ENCODE results near the gene ZNF219. TPM values are rescaled to one million over a fixed set of nuclear protein-coding genes. Genes with fewer than 3 reads are reported as not detected.

Gene ZNF219
- total and polyA plus RNA-seq, 2 of the 13 experiments (the other 11 are each of a cell fraction or from before 2014, with no cell fraction given) = 34.5 to 36.6 TPM

- TF ChIP-seq, protein P1, sequence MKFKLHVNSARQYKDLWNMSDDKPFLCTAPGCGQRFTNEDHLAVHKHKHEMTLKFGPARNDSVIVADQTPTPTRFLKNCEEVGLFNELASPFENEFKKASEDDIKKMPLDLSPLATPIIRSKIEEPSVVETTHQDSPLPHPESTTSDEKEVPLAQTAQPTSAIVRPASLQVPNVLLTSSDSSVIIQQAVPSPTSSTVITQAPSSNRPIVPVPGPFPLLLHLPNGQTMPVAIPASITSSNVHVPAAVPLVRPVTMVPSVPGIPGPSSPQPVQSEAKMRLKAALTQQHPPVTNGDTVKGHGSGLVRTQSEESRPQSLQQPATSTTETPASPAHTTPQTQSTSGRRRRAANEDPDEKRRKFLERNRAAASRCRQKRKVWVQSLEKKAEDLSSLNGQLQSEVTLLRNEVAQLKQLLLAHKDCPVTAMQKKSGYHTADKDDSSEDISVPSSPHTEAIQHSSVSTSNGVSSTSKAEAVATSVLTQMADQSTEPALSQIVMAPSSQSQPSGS (CRISPR knock-in tag; IDR thresholded peaks at IDR 0.05) = peak; percentile 48; the same call in 1 of the 2 replicates
- TF ChIP-seq, protein P2, sequence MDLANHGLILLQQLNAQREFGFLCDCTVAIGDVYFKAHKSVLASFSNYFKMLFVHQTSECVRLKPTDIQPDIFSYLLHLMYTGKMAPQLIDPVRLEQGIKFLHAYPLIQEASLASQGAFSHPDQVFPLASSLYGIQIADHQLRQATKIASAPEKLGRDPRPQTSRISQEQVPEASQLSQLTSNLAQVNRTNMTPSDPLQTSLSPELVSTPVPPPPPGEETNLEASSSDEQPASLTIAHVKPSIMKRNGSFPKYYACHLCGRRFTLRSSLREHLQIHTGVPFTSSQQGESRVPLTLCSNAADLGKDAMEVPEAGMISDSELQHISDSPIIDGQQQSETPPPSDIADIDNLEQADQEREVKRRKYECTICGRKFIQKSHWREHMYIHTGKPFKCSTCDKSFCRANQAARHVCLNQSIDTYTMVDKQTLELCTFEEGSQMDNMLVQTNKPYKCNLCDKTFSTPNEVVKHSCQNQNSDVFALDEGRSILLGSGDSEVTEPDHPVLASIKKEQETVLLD (CRISPR knock-in tag; IDR thresholded peaks at IDR 0.05; ENCODE audit: low read depth) = no peak
- no peak for TF ChIP-seq ZNF503 (CRISPR knock-in tag; IDR thresholded peaks at IDR 0.05)
- 0 out of 2 replicates have a peak, but pooled peaks have one; percentile 30 for TF ChIP-seq THAP11 (CRISPR knock-in tag; IDR thresholded peaks at IDR 0.05)
- peak; percentile 70; the same call in 1 of the 2 replicates for TF ChIP-seq ZNF33B (CRISPR knock-in tag; IDR thresholded peaks at IDR 0.05)
- no peak for TF ChIP-seq THAP8 (CRISPR knock-in tag; IDR thresholded peaks at IDR 0.05; ENCODE audit: borderline replicate concordance)
- TF ChIP-seq GFI1 (CRISPR knock-in tag; IDR thresholded peaks at IDR 0.05; ENCODE audit: borderline replicate concordance) = no peak
- no peak for TF ChIP-seq ZNF589 (CRISPR knock-in tag; conservative IDR thresholded peaks at IDR 0.05)
- TF ChIP-seq ZNF607 (CRISPR knock-in tag; IDR thresholded peaks at IDR 0.05; ENCODE audit: borderline replicate concordance) = peak; percentile 48; the same call in 1 of the 2 replicates
- no peak for TF ChIP-seq ONECUT2 (CRISPR knock-in tag; IDR thresholded peaks at IDR 0.05)
- 0 out of 2 replicates have a peak, but pooled peaks have one; percentile 38 for TF ChIP-seq SMAD1 (CRISPR knock-in tag; IDR thresholded peaks at IDR 0.05; ENCODE audit: borderline replicate concordance, low read depth)
- TF ChIP-seq ZFP91 (CRISPR knock-in tag; IDR thresholded peaks at IDR 0.05; ENCODE audit: borderline replicate concordance) = no peak
- TF ChIP-seq GTF3A (CRISPR knock-in tag; conservative IDR thresholded peaks at IDR 0.05) = no peak
- TF ChIP-seq ZNF33A (CRISPR knock-in tag; IDR thresholded peaks at IDR 0.05; ENCODE audit: borderline replicate concordance) = no peak
- no peak for TF ChIP-seq KDM3A (CRISPR knock-in tag; IDR thresholded peaks at IDR 0.05; ENCODE audit: low read depth)
- peak; percentile 27; the same call in 1 of the 2 replicates for TF ChIP-seq GATAD2A (CRISPR knock-in tag; IDR thresholded peaks at IDR 0.05)
- 0 out of 2 replicates have a peak, but pooled peaks have one; percentile 17 for TF ChIP-seq HNRNPL (IDR thresholded peaks at IDR 0.05; ENCODE audit: low read depth, low read length)
- TF ChIP-seq, protein P3, sequence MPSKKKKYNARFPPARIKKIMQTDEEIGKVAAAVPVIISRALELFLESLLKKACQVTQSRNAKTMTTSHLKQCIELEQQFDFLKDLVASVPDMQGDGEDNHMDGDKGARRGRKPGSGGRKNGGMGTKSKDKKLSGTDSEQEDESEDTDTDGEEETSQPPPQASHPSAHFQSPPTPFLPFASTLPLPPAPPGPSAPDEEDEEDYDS (CRISPR knock-in tag; IDR thresholded peaks at IDR 0.05) = no peak
- peak; percentile 62 for TF ChIP-seq KDM5B (CRISPR knock-in tag; IDR thresholded peaks at IDR 0.05; ENCODE audit: borderline replicate concordance)
Measured at GRCh38 chr14:21057803-21058675, 40.4 kb downstream of the ZNF219 start, which contains the start of gene RNASE8 (continued).

Data from HepG2 (cell line).